Adrenal gland (tissue), 5 donors: Measurements from ENCODE around the gene RGS12.

Experiments
- CTCF ChIP-seq, 6 experiments: fragments of 450-650 bp in 4 of 6; fragments of 200-600 bp in 2 of 6; sonication (generic) in 1 of 6; IDR thresholded peaks; 1 replicate in 5 of 6; 2 replicates in 1 of 6; pipeline versions ENCODE4 v1.5.1 to v1.8.0; 2016 to 2021; ENCODE audit warnings: antibody characterized with exemption in 6 of 6, mild to moderate bottlenecking in 2 of 6, moderate library complexity in 1 of 6
- POLR2A ChIP-seq, 2 donors: fragments of 450-650 bp; IDR thresholded peaks; one replicate each; pipeline ENCODE4 v1.6.1; 2017; ENCODE audit warnings: antibody characterized with exemption in 2 of 2, mild to moderate bottlenecking in 2 of 2, moderate library complexity in 1 of 2
- donor health status: DM: no; HTN: no; CAD: no.

DNA sequence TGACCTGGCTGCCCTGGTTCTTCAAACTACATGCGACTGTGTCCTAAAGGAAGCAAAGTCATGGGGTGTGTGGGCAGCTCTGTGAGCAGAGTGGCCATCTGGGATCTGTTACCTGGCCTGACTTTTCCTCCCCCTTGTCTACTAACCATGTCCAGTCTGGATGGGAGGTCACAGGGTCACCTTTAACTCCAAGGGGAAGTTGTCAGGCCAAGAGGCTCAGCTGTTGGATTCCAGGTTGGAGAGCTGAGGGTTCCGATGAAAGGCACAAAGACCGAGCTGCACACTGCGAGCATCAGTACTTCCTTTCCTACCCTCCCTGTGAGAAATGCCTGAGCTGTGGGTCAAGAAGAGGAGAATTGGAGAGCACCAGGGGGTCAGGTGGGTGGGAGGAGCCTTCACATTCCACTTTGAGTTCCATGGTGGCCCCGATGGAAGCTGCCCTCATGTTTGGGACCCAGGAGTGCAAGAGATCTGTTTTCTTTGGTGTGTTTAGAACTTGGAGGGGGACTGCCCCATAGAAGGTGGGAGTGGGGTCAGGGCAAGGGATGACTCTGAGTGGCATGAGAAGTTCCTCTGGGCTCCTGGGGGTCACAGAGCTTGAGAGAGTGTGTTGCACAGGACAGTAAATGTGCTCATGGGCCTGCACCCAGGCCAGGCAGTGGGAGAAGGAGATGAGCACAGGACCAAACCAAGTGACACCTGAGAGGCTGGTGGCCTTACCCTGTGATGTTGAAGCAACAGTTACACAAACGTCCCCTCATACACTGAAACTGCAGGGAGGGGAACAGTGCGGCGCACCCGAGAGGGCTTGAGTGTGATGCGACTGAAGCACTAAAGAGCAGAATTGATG, 36.2 kb downstream of the RGS12 start:
- TF ChIP-seq CTCF (IDR thresholded peaks at IDR 0.05): no peak
- no peak for TF ChIP-seq POLR2A (IDR thresholded peaks at IDR 0.05)
